HL-60 (cell line): ENCODE results near the gene GATA6.

ENCODE experiments used
- DNase-seq, 2 experiments: peaks; one replicate each; pipeline ENCODE4 v3.0.0-alpha.2; 2010 to 2020; ENCODE audit warnings: low read depth in 1 of 2, low spot score in 1 of 2
- H3K27ac ChIP-seq: fragments of 250-450 bp; sonication (Bioruptor Pico); replicated peaks from 2 replicates; pipeline ENCODE4 v1.5.1; 2020; ENCODE audit warnings: mild to moderate bottlenecking, moderate library complexity
- H3K27me3 ChIP-seq: fragments of 250-450 bp; sonication (Bioruptor Pico); 2 replicates; pipeline ENCODE4 v1.5.1; 2021; ENCODE audit warnings: mild to moderate bottlenecking, moderate library complexity; ENCODE audit not compliant: insufficient read depth, poor library complexity, severe bottlenecking
- H3K4me3 ChIP-seq: replicated peaks from 2 replicates; pipeline ENCODE4 v1.5.1; 2011; ENCODE audit warnings: mild to moderate bottlenecking, control low read depth, low read length; ENCODE audit not compliant: insufficient read depth
- GABPA ChIP-seq: IDR thresholded peaks from 2 replicates; pipeline ENCODE4 v1.6.1; 2012; ENCODE audit warnings: low read depth
- POLR2AphosphoS5 ChIP-seq: IDR thresholded peaks from 2 replicates; pipeline ENCODE4 v1.6.1; 2012; ENCODE audit warnings: low read depth
- SPI1 ChIP-seq: IDR thresholded peaks from 2 replicates; pipeline ENCODE4 v1.6.1; 2012; ENCODE audit warnings: low read depth, mild to moderate bottlenecking, borderline replicate concordance
- TF ChIP-seq, protein P1 (sequence below): IDR thresholded peaks from one replicate; pipeline ENCODE4 v1.5.1; 2011; ENCODE audit warnings: low read length, control low read depth, inconsistent platforms; ENCODE audit not compliant: insufficient read depth
- TF ChIP-seq, protein P2 (sequence below): IDR thresholded peaks from 2 replicates; pipeline ENCODE4 v1.6.1; 2012; ENCODE audit warnings: low read depth; ENCODE audit not compliant: insufficient replicate concordance

Gene GATA6

DNA sequence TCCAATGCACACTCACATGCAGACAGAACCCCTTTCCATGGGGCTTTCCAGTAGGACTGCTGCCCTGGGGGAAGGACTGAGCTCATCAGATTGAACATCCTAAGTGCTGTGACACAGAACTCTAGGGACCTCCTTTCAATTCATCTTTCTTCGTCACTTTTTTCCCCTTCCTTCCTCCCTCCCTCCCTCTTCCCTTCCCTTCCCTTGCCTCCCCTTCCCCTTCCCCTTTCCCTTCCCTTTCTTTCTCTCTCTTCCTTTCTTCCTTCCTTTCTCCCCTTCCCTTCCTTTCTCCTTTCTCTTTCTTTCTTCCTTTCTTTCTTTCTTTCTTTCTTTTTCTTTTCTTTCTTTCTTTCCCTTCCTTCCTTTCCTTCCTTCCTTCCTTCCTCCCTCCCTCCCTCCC lies 39.6 kb upstream of the GATA6 start:
- no peak for DNase-seq
- Histone ChIP-seq H3K4me3 (no peak overlapping the region), H3K27ac (no peak overlapping the region), H3K27me3 (peaks cover 3% of the 10 kb centered on the region)
- TF ChIP-seq, protein P1, sequence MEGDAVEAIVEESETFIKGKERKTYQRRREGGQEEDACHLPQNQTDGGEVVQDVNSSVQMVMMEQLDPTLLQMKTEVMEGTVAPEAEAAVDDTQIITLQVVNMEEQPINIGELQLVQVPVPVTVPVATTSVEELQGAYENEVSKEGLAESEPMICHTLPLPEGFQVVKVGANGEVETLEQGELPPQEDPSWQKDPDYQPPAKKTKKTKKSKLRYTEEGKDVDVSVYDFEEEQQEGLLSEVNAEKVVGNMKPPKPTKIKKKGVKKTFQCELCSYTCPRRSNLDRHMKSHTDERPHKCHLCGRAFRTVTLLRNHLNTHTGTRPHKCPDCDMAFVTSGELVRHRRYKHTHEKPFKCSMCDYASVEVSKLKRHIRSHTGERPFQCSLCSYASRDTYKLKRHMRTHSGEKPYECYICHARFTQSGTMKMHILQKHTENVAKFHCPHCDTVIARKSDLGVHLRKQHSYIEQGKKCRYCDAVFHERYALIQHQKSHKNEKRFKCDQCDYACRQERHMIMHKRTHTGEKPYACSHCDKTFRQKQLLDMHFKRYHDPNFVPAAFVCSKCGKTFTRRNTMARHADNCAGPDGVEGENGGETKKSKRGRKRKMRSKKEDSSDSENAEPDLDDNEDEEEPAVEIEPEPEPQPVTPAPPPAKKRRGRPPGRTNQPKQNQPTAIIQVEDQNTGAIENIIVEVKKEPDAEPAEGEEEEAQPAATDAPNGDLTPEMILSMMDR: no peak
- TF ChIP-seq POLR2AphosphoS5 (no peak), GABPA (no peak), SPI1 (no peak)
- TF ChIP-seq, protein P2, sequence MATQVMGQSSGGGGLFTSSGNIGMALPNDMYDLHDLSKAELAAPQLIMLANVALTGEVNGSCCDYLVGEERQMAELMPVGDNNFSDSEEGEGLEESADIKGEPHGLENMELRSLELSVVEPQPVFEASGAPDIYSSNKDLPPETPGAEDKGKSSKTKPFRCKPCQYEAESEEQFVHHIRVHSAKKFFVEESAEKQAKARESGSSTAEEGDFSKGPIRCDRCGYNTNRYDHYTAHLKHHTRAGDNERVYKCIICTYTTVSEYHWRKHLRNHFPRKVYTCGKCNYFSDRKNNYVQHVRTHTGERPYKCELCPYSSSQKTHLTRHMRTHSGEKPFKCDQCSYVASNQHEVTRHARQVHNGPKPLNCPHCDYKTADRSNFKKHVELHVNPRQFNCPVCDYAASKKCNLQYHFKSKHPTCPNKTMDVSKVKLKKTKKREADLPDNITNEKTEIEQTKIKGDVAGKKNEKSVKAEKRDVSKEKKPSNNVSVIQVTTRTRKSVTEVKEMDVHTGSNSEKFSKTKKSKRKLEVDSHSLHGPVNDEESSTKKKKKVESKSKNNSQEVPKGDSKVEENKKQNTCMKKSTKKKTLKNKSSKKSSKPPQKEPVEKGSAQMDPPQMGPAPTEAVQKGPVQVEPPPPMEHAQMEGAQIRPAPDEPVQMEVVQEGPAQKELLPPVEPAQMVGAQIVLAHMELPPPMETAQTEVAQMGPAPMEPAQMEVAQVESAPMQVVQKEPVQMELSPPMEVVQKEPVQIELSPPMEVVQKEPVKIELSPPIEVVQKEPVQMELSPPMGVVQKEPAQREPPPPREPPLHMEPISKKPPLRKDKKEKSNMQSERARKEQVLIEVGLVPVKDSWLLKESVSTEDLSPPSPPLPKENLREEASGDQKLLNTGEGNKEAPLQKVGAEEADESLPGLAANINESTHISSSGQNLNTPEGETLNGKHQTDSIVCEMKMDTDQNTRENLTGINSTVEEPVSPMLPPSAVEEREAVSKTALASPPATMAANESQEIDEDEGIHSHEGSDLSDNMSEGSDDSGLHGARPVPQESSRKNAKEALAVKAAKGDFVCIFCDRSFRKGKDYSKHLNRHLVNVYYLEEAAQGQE: no peak

DNA sequence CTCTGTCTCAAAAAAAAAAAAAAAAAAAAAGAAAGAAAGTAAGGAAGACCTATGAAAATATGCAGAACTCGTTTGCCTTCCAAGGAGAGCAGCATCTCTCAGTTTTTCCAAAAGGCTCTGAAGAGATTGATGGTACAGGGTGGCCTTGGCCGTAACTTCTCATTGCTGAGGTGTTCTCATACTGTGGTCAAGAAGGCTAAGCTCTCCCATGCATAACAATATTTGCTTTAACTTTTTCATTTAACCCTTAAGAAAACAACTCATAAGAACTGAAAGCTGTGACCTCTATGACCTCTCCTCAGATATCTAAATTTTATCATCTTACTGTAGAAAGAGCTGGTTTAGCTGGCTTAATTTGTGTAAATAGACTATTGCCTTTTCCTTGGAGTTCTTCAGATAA lies 37.1 kb upstream of the GATA6 start:
- H3K27me3 ChIP-seq: peaks cover 3% of the 10 kb centered on the region
- TF ChIP-seq SPI1: no peak
- TF ChIP-seq, protein P2: no peak
- TF ChIP-seq POLR2AphosphoS5: no peak
- TF ChIP-seq, protein P1: no peak
- no peak for TF ChIP-seq GABPA
- H3K27ac ChIP-seq: no peak overlapping the region
- no peak overlapping the region for H3K4me3 ChIP-seq
- DNase-seq: no peak

DNA sequence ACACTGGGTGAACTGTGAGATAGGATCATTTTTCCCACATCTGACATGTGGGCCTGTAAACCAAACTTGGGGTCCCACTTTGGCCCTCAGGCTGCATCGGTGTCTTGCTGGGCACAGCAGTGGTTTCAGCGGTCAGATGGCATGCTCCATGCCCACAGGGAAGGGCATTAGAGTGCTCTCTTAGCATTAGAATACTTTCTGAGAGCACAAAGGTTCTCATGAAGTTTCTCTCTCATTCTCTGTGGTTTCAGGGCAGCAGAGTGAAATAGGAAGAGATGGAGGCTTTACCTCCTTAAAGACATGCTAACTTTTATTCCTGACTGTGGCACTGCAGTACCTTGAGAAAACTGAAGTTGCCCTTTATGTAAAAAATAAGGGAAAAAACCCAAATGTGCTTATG lies 36.6 kb upstream of the GATA6 start:
- DNase-seq: no peak
- Histone ChIP-seq H3K4me3 (no peak overlapping the region), H3K27ac (no peak overlapping the region), H3K27me3 (peaks cover 3% of the 10 kb centered on the region)
- TF ChIP-seq, protein P2: no peak
- TF ChIP-seq, protein P1: no peak
- TF ChIP-seq GABPA (no peak), SPI1 (no peak), POLR2AphosphoS5 (no peak)
